GM10266 (cell line): Measurements from ENCODE around the gene ATF3.

Experiments
- DNase-seq: peaks from one replicate; pipeline ENCODE4 v3.0.0; 2012; ENCODE audit errors: extremely low spot score
- CTCF ChIP-seq: IDR thresholded peaks from 2 replicates; pipeline ENCODE4 v1.5.1; 2012; ENCODE audit warnings: mild to moderate bottlenecking, low read depth; ENCODE audit not compliant: control insufficient read depth, insufficient read depth; ENCODE audit errors: missing control alignments

ATF3 gene

GRCh38 chr1:212641956-212642355 is 33.4 kb downstream of the ATF3 start:
- no peak for TF ChIP-seq CTCF
- DNase-seq, result no peak

- no peak for TF ChIP-seq CTCF
- DNase-seq, result no peak
These were observed 35.3 kb downstream of the ATF3 start for GRCh38 chr1:212643877-212644276.

DNA sequence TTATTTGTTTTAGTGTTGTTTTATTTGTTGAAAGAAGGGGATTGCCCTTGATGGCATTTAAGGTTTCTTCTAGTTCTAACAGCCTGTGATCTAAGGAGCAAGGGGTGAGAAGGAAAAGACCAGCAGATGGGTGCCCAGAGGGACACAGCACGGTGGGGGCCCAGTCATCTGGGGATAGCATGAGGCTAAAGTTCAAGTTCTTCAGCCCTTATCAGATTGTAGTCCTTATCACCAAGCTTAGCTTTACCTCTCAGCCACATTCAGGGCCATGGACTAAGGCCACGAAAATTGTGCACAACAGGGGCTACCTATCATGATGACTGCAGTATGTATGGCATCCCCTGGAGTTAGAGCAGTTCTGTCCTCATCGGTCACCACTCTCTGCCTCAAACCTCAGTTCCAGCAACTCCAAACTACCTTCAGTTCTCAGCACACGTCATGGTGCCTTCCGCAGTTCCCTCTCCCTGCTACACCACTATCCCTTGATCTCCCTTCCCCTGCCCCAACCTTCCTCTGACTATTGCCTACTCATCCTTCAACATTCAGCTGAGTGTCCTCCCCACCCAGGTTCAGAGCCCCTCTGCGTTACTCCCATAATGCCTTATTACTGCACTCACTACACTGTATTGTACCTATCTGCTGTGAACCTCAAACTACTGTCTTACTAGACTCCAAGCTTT is 36.4 kb downstream of the ATF3 start:
- TF ChIP-seq CTCF, result no peak
- no peak for DNase-seq

- no peak for DNase-seq
- TF ChIP-seq CTCF, result no peak
These were observed 37.3 kb downstream of the ATF3 start for GRCh38 chr1:212645546-212646543.

GRCh38 chr1:212646588-212646987 is 38.0 kb downstream of the ATF3 start:
- TF ChIP-seq CTCF, result no peak
- DNase-seq, result no peak

DNA sequence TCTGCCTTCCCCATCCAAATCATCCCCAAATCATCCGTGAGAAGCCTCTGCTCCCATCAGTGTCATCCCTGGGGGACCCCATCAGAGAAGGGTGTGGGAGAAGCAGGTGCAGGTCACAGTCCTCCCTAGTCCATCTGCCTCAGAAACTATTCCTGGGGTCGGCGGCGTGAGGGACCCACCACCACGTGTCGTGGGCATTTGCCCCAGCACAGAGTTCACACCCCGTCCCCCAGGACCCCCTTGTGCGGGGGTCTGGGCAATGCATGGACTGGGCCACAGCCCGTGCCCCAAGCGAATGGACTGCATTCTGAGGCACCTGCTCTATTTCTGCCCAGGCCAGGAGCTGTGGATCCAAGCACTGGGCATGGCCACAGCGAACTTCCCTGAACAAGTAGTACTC is 38.4 kb downstream of the ATF3 start:
- no peak for DNase-seq
- no peak for TF ChIP-seq CTCF

GRCh38 chr1:212648431-212648830 is 39.9 kb downstream of the ATF3 start:
- DNase-seq, result no peak
- TF ChIP-seq CTCF, result no peak
